HepG2 (cell line): ENCODE results near the gene CCL19. TPM values are rescaled to one million over a fixed set of nuclear protein-coding genes. Genes with fewer than 3 reads are reported as not detected.

Experiments used
- ARID2 ChIP-seq: sonication (generic); formaldehyde crosslinking; IDR thresholded peaks from 2 replicates; pipeline ENCODE4 v1.8.1; 2022; ENCODE audit warnings: mild to moderate bottlenecking, missing genetic modification reagents, borderline replicate concordance
- ARNTL ChIP-seq: sonication (generic); formaldehyde crosslinking; IDR thresholded peaks from 2 replicates; pipeline ENCODE4 v1.4.0; 2020; ENCODE audit warnings: mild to moderate bottlenecking, missing genetic modification reagents
- ATM ChIP-seq: fragments of 450-650 bp; IDR thresholded peaks from 2 replicates; pipeline ENCODE4 v1.7.1; 2017; ENCODE audit warnings: mild to moderate bottlenecking, borderline replicate concordance
- CBX5 ChIP-seq: sonication (generic); formaldehyde crosslinking; IDR thresholded peaks from 2 replicates; pipeline ENCODE4 v1.4.0; 2020; ENCODE audit warnings: missing genetic modification reagents, borderline replicate concordance
- CREM ChIP-seq, 2 experiments: sonication (generic) in 1 of 2; formaldehyde crosslinking in 1 of 2; IDR thresholded peaks; 2 replicates each; pipeline versions ENCODE4 v1.4.0 to v1.6.1; 2016 to 2020; ENCODE audit warnings: antibody characterized with exemption in 1 of 2, mild to moderate bottlenecking in 1 of 2, missing genetic modification reagents in 1 of 2
- HDAC1 ChIP-seq: sonication (generic); formaldehyde crosslinking; IDR thresholded peaks from 2 replicates; pipeline ENCODE4 v1.5.1; 2020; ENCODE audit warnings: mild to moderate bottlenecking, missing genetic modification reagents
- HHEX ChIP-seq: IDR thresholded peaks from 2 replicates; pipeline ENCODE4 v1.6.1; 2016; ENCODE audit warnings: control low read depth
- JARID2 ChIP-seq: sonication (generic); formaldehyde crosslinking; IDR thresholded peaks from 2 replicates; pipeline ENCODE4 v1.8.1; 2023; ENCODE audit warnings: missing genetic modification reagents, inconsistent platforms; ENCODE audit not compliant: insufficient replicate concordance
- JDP2 ChIP-seq: sonication (generic); formaldehyde crosslinking; IDR thresholded peaks from 2 replicates; pipeline ENCODE4 v1.8.1; 2022; ENCODE audit warnings: missing genetic modification reagents, borderline replicate concordance
- NCOA5 ChIP-seq: sonication (generic); formaldehyde crosslinking; IDR thresholded peaks from 2 replicates; pipeline ENCODE4 v1.4.0; 2020; ENCODE audit warnings: missing genetic modification reagents
- NCOR1 ChIP-seq: fragments of 200-600 bp; sonication (generic); IDR thresholded peaks from 2 replicates; pipeline ENCODE4 v1.7.0; 2017; ENCODE audit warnings: antibody characterized with exemption, low read length, borderline replicate concordance
- NKX3-1 ChIP-seq: sonication (generic); formaldehyde crosslinking; IDR thresholded peaks from 2 replicates; pipeline ENCODE4 v1.5.0; 2020; ENCODE audit warnings: missing genetic modification reagents
- NR2C2 ChIP-seq: sonication (generic); formaldehyde crosslinking; IDR thresholded peaks from 2 replicates; pipeline ENCODE4 v1.4.0; 2020; ENCODE audit warnings: missing genetic modification reagents, mild to moderate bottlenecking, moderate library complexity, borderline replicate concordance
- PBX3 ChIP-seq: sonication (generic); formaldehyde crosslinking; IDR thresholded peaks from 2 replicates; pipeline ENCODE4 v1.8.1; 2023; ENCODE audit warnings: missing genetic modification reagents, inconsistent platforms, borderline replicate concordance
- SMARCC2 ChIP-seq: fragments of 450-650 bp; IDR thresholded peaks from 2 replicates; pipeline ENCODE4 v1.6.1; 2017; ENCODE audit warnings: antibody characterized with exemption, mild to moderate bottlenecking
- TEF ChIP-seq: sonication (generic); formaldehyde crosslinking; IDR thresholded peaks from 2 replicates; pipeline ENCODE4 v1.5.0; 2020; ENCODE audit warnings: missing genetic modification reagents
- USF2 ChIP-seq, 2 experiments: sonication (generic) in 1 of 2; formaldehyde crosslinking in 1 of 2; IDR thresholded peaks; 2 replicates each; pipeline versions ENCODE4 v1.5.1 to v1.6.1; 2011 to 2020; ENCODE audit warnings: borderline replicate concordance in 1 of 2, low read depth in 1 of 2, low read length in 1 of 2, mild to moderate bottlenecking in 1 of 2, missing genetic modification reagents in 1 of 2, moderate library complexity in 1 of 2
- ZBTB25 ChIP-seq: IDR thresholded peaks from 2 replicates; pipeline ENCODE4 v1.6.1; 2018; ENCODE audit warnings: missing genetic modification reagents
- ZBTB8A ChIP-seq: sonication (generic); formaldehyde crosslinking; IDR thresholded peaks from 2 replicates; pipeline ENCODE4 v1.4.0; 2020; ENCODE audit warnings: mild to moderate bottlenecking, low read depth, missing genetic modification reagents, borderline replicate concordance
- ZNF17 ChIP-seq: sonication (generic); formaldehyde crosslinking; IDR thresholded peaks from 2 replicates; pipeline ENCODE4 v1.5.0; 2020; ENCODE audit warnings: mild to moderate bottlenecking, missing genetic modification reagents
- ZNF503 ChIP-seq: sonication (generic); formaldehyde crosslinking; IDR thresholded peaks from 2 replicates; pipeline ENCODE4 v1.4.0; 2020; ENCODE audit warnings: missing genetic modification reagents
- polyA plus RNA-seq, 8 experiments: library from polyadenylated mRNA; depleted of rRNA in 3 of 8; stranded (reverse) in 7 of 8; unstranded in 1 of 8; fragments of >200 nt; fragmentation: Illumina TruSeq in 4 of 8; extraction: Trizol in 4 of 8; gene quantifications; 2 replicates each; pipeline versions ENCODE4 v1.2.1 to v1.2.3, GENCODE V29; 2011 to 2016; ENCODE audit warnings: low read depth in 4 of 8, missing spikeins in 1 of 8, mixed read lengths in 1 of 8; ENCODE audit not compliant: insufficient read depth in 1 of 8
- total RNA-seq, 5 experiments: library from RNA; depleted of rRNA; stranded (reverse); fragments of >200 nt; fragmentation: Illumina TruSeq; extraction: Trizol; gene quantifications; 2 replicates each; pipeline ENCODE4 v1.2.3, GENCODE V29; 2016; ENCODE audit warnings: low read depth in 1 of 5

The CCL19 gene
- total and polyA plus RNA-seq, 2 of the 13 experiments (the other 11 are each of a cell fraction or from before 2014, with no cell fraction given), result not detected

- TF ChIP-seq ZBTB25 (CRISPR knock-in tag) (no peak; the same call in 1 of the 2 replicates), CREM (IDR thresholded peaks at IDR 0.05) (peak; percentile 53; the same call in 1 of the 2 replicates), CREM (CRISPR knock-in tag; IDR thresholded peaks at IDR 0.05) (no peak), ATM (no peak), ZNF17 (no peak), JARID2 (CRISPR knock-in tag) (no peak), HHEX (peak; percentile 9; the same call in 1 of the 2 replicates), JDP2 (CRISPR knock-in tag) (no peak; the same call in 1 of the 2 replicates), ZBTB8A (CRISPR knock-in tag) (no peak), NCOA5 (CRISPR knock-in tag) (no peak), SMARCC2 (no peak), USF2 (IDR thresholded peaks at IDR 0.05; ENCODE audit: low read depth, low read length) (peak; percentile 92), USF2 (CRISPR knock-in tag; IDR thresholded peaks at IDR 0.05; ENCODE audit: borderline replicate concordance) (peak; percentile 100; the same call in 1 of the 2 replicates), NR2C2 (CRISPR knock-in tag) (no peak; the same call in 1 of the 2 replicates), ZNF503 (CRISPR knock-in tag) (0 out of 2 replicates have a peak, but pooled peaks have one; percentile 15), ARNTL (no peak), TEF (CRISPR knock-in tag) (no peak), HDAC1 (CRISPR knock-in tag) (peak; percentile 78), PBX3 (CRISPR knock-in tag) (no peak), CBX5 (CRISPR knock-in tag) (peak; percentile 35; the same call in 1 of the 2 replicates), NCOR1 (peak; percentile 35; the same call in 1 of the 2 replicates), ARID2 (CRISPR knock-in tag) (no peak), NKX3-1 (CRISPR knock-in tag) (no peak)
Observed at GRCh38 chr9:34646211-34647083, 44.6 kb downstream of the CCL19 start, which contains the start of gene GALT (continued).
